Head of caudate nucleus (tissue), 42 donors: ENCODE data around the gene CCDC159.
"Not testable (repeated sequence)": the region's sequence is repeated elsewhere in the genome, so short reads cannot be mapped to it uniquely, and the experiment has no call there.

Source experiments
- DNase-seq, 42 donors: peaks; one replicate each; pipeline versions ENCODE4 v3.0.0 to v3.0.0-alpha.2; 2020 to 2021; ENCODE audit warnings: mixed read lengths in 7 of 42
- intact Hi-C: fragments of 100-400 bp; cut with DNase I; formaldehyde crosslinking; loops from one replicate; pipeline ENCODE4 v1.15.0; 2022

CCDC159 gene, protein sequence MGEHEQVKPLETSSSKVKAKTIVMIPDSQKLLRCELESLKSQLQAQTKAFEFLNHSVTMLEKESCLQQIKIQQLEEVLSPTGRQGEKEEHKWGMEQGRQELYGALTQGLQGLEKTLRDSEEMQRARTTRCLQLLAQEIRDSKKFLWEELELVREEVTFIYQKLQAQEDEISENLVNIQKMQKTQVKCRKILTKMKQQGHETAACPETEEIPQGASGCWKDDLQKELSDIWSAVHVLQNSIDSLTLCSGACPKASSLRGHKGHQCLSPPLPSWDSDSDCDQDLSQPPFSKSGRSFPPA

DNA sequence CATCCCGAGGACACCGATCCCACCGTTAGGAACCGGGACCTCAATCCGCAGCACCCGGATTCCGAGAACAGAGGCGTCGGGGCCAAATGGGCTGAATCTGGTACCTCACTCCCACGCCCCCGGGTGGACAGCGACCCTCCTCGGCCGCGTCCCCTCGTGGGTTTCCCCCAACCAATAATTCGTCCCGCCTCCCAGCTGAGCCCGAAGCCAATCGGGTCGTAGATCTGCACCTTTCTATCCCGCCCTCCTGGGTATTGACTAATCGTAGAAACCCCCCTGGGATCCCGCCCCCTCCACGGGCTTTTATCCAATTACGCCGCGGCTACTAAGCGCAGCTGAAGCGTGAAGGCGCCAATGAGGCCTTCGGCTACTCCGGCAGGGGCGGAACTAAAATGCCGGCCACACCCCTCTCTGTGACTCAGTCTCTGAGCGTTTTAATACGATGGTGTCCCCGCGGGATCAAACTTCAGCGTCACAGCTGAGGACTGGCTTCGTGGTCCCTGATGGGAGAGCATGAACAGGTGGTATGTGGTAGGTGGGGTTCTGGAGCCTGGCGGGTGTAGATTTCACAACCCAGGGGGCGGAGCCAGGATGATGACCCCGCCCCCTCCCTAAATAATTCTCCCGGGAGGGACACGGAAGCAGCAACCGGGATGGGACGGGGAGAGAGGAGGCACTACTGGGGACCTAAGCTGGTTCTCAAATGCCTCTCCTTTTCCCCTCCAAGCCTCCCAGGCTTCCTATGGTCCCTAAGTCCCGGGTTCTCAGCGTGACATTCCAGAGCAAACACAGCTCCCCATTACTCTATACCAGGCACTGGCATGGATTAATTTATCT, at the start of gene CCDC159, which contains the start of gene TMEM205:
TSS of gene CCDC159 (plus strand) at position 416 of the 837 bp plus-strand sequence. CDS start at position 504, 88 bp downstream.
TSS of gene TMEM205 (minus strand) at position 165 of the 837 bp plus-strand sequence. CDS start 649 bp downstream, outside the sequence.
- intact Hi-C loops, result loop anchor here (10.0 kb wide), 1 partner anchor 52 kb away; the partner anchor contains the start of gene TSPAN16
- DNase-seq, result peak; percentile 97 to 100 (median 99)

DNA sequence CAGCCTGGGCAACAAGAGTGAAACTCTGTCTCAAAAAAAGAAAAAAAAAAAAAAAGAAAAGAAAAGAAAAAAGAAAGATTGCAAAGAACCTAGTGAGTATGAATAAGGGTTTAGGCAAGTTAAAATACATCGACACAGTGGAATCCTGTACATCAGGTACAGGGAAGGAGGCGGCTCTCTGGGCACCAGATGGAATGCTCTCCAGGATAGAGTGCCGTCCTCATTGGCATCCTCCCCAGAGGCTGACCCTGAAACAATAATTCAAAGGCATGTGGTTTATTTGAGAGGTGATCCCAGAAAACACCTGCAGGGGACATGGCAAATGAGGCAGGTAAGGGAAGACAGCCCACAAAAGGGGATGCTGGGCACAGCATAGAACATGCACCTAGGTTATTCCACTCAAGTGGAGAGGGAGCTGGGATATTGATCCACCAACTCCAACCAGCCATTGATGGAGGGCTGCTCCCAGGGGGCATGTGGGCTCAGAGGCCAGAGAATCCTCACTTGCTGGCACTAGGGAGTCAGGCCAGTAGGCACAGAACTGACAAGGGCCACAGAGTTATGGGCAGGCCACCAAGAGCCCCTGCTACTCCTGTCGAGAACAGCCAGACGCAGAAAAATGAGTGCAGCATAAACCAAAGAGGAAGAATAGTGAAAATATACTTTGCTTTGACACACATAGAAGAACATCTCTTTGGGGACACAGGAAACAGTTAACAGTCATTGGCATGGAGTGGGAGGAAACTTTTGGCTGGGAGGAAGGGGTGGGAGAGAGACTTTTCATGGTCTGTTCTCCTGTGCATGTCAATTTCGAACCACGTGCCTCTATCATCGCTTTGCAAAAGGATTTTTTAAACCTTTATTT, 46.1 kb upstream of the CCDC159 start:
- peak in 6 of 42 donors; percentile 22 to 71 (median 33) for DNase-seq
- intact Hi-C loops, result loop anchor here (10.0 kb wide), 2 partner anchors 45 to 185 kb away; partner anchors contain the start of genes CCDC159, ELAVL3 and TMEM205

DNA sequence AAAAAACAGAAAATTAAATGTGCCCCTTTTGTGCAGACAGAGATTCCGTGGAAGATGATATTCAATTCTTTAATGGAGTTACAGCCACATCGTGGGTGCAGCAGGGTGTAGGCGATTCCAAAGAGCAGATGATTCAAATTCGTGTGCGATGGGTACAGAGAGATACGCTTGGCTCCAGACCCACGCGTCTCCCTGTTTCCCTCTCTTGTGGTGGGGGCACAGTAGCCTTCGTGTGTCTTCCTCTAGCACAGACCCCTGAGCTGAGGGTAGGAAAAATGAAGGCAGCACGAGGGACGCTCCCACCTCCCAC, 45.6 kb upstream of the CCDC159 start:
- peak in 39 of 42 donors; percentile 20 to 82 (median 55) for DNase-seq
- intact Hi-C loops, result no loop called here

DNA sequence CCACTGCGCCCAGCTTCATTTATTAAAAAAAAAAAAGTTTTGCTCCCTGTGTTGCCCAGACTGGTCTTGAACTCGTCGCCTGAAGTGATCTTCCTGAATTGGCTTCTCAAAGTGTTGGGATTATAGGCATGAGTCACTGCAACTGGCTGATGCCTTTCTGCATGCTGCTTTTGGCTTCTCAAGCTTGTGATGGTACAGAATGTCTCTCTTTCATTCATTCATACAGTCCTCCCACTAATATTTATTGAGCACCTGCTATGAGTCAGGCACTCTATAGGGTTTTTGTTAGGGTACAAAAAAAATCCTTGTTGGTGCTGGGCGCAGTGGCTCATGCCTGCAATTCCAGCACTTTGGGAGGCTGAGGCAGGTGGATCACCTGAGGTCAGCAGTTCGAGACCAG, 41.4 kb upstream of the CCDC159 start:
- intact Hi-C loops, result no loop called here
- DNase-seq, result peak in 11 of 42 donors; percentile 21 to 66 (median 38)

DNA sequence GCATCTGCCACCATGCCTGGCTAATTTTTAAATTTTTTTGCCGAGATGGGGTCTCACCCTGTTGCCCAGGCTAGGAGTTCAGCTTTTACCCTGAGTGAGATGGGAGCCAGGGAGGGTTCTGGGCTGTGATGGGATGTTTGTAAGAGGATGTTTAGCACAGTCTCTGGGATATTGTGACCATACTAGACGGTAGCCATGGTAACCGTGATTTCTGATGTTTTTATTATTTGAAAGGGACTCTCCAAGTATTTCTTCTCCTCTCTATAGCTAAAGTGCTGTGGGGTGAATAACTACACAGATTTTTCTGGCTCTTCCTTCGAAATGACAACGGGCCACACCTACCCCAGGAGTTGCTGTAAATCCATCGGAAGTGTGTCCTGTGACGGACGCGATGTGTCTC, 40.0 kb upstream of the CCDC159 start:
- intact Hi-C loops, result no loop called here
- DNase-seq, result no peak

DNA sequence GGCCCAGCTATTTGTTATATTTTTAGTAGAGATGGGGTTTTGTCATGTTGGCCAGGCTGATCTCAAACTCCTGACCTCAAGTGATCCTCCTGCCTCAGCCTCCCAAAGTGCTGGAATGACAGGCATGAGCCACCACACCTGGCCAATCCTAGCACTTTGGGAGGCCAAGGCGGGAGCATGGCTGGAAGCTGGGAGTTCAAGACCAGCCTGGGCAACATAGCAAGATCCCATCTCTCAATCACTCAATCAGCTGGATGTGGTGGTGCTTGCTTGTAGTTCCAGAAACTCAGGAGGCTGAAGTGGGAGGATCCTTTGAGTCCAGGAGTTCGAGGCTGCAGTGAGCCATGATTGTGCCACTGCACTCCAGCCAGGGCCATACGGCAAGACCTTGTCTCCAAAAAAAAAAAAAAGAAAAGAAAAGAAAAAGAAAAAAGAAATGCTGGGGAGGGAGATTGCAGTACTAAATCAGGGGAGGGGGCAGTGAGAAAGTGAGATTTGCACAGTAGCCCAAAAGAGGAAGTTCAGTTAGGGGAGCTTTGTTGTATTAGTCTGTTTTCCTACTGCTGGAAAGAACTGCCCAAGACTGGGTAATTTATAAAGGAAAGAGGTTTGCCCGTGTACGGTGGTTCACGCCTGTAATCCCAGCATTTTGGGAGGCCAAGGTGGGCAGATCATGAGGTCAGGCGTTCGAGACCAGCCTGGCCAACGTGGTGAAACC, 25.9 kb upstream of the CCDC159 start:
- DNase-seq, intact Hi-C loops: not testable (repeated sequence)

DNA sequence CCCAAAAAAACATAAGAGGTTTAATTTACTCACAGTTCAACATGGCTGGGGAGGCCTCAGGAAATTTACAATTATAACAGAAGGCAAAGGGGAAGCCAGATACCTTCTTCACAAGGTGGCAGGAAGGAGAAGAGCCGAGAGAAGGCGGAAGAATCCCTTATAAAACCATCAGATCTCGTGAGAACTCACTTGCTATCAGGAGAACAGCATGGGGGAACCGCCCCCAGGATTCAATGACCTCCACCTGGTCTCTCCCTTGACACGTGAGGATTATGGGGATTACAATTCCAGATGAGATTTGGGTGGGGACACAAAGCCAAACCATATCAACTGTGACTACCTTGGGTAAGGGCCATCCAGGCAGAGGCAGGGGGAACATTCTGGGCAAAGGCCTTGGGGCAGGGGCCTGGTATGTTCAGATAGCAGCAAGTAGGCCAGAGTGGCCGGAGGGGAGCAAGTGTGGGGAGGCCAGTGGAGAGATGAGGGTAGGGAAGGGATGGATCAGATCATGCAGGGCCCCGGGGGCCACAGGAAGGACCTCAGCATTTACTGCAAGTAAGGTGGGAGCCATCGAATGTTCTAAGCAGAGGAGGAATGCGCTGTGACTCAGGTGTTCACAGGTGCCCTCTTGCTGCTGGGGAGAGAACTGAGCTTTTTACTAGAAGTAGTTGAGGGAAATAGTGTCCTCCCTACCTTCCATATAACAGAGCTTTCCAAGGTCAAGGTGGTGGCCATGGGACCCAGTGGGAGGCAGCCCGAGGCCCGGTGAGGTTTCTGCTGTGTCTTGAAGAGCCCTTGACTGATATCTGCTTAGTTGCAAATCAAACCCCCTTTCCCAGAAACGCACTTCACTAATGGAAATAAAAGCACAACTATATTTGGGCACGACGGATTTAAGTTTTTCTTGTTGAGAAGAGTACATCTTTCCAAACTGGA, 24.9 kb upstream of the CCDC159 start:
- intact Hi-C loops, result no loop called here
- DNase-seq, result no peak

DNA sequence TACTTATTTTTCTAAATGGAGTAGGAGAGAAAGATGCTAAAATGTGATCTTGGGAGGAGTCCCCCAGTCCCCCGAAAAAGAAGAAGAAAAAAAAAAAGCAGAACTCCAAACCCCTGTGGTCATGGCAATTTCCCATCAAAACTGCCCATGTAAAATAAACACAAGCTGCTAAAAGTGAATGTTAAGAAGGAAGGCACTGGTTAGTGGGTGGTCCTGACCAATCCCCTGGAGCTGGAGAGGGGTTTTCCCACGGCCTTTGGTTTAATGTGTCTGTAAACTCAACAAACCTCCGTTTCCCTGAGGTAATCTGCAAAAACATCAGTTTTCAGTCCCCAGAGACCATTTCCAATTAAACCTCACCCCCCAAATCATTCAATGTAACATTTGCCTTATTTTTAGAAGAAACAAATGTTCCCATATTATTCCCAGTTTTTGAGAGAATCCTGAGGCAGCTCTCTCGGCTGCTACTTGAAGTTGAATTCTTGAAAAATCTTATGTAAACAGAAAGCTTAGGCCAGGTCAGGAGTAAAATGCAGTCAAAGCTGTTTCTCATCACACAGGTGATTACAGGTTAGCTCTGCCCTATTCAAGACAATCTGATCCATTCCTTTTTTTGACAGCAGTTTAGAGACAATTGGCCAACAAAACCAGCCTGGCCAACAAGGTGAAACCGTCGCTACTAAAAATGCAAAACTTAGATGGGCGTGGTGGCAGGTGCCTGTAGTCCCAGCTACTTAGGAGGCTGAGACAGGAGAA, 23.9 kb upstream of the CCDC159 start:
- intact Hi-C loops, result no loop called here
- DNase-seq, result no peak

DNA sequence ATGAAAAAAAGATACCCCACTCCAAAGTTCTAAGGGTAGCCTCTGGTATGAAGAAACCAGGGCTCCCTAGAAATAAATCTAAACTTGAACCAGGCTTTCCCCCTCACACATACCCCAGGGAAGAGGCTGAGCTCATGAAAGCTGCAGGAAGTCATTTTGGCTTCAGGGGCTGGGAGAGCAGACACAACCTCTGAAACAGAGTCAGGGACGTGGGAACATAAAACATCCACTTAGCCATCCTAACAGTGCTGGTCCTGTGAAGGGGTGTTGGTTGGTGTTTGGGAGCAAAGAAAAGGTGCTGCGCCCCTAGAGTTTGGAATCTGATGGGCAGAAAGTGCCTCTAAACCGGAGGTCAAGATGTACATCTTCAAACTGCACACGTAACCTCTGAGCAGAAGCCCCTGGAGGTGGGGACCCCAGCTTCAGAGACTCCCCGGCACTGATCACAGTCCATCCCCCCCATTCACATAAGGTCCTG, 22.7 kb upstream of the CCDC159 start:
- intact Hi-C loops, result no loop called here
- DNase-seq, result no peak

DNA sequence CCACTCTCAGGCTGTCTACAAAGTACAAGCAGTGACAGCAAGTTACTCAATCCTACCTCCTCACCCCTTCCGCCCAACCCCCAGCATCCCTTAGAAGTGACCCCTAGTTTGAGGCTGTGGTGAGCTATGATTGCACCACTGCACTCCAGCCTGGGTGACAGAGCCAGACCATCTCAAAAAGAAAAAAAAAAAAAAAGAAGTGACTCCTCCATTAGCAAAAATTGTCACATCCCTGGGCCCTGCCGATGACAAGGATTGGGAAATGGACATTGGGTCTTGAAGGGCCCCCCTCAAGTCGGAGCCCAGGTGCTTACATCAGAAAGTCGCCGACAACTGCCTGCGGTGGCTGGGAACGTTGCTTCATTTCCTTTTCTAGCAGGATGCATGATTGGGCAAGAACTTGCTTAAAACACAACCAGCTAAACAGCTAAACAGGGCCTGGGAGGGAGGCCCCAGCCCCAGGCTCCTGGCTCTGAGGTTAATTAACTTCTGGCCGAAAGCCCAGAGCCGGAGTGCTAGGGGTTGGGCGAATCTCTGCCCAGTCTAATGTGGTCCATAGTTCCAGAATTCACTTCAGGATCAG, 22.1 kb upstream of the CCDC159 start:
- DNase-seq, result peak; percentile 22 to 85 (median 60)
- intact Hi-C loops, result no loop called here

DNA sequence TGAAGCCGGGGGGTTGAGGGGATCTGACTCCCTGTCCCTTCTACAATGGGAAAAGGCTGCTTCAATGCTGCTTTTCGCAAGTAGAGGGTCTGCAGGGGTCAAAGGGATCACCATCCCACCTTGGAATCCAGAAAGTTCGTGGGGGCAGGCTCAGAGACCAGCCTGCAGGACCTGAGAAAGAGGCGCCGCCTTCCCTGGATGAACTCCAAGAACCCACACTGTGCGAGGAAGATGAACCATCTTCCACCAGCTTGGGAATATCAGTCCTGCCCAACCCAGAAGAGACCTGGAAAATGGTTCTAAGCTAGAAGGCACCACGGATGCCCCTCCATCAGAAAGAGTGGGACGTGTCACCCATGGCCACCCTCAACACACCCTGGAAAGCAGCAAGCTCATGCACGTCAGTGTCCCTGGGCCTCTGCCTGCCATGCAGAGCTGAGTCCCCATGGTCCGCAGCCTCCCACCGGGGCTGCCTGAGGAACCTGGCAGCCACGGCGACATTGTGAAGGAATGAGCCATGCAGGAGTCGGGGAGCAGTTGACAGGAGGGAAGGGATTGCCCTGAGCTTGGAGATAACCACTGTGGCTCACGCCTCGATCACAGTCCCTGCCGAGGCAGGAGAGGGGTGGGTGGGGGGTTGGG, 21.4 kb upstream of the CCDC159 start:
- intact Hi-C loops, result no loop called here
- no peak for DNase-seq

DNA sequence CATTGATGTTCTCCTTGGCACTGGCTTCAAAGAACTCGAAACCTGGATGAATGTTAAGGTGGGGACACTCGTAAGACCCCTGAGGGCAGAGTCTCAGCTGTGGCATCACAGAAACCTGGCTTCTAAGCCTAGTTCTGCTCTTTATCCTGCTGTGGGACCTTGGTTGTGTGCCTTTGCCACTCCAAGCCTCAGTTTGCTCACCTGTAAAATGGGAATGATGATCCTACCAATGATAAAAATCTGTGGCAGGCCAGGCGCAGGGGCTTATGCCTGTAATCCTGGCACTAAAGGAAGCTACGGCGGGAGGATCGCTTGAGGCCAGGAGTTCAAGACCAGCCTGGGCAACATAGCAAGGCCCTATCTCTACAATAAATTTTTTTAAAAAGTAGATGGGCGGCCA, 20.8 kb upstream of the CCDC159 start:
- no peak for DNase-seq
- intact Hi-C loops, result no loop called here

DNA sequence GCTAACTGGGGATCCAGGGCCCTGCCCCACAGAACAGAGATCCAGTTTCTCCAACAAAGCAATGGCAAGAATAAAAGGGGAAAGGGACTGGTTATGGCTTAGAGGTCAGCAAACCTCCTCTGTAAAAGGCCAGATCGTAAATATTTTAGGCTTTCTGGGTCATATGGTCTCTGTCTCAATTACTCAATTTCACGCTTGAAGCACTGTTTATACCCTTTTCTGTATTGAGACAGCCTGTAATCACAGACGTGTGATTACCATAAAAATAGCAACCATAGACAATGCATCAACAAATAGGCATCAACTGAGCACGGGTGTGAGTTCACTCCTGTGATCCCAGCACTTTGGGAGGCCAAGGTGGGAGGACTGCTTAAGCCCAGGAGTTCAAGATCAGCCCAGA, 16.2 kb upstream of the CCDC159 start:
- intact Hi-C loops, result no loop called here
- no peak for DNase-seq

DNA sequence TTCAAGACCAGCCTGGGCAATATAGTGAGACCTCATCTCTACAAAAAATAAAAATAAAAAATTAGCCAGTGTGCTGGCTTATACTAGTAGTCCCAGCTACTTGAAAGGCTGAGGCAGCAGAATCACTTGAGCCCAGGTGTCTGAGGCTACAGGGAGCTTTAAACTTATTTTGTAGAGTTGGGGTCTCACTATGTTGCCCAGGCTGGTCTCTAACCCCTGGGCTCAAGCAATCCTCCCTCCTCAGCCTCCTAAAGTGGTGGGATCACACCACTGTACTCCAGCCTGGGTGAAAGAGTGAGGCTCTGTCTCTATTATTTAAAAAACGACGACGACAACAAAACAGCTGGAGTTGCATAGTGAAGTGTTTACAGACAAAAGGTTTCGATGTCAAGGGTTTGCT, 14.8 kb upstream of the CCDC159 start:
- no peak for DNase-seq
- intact Hi-C loops, result no loop called here

DNA sequence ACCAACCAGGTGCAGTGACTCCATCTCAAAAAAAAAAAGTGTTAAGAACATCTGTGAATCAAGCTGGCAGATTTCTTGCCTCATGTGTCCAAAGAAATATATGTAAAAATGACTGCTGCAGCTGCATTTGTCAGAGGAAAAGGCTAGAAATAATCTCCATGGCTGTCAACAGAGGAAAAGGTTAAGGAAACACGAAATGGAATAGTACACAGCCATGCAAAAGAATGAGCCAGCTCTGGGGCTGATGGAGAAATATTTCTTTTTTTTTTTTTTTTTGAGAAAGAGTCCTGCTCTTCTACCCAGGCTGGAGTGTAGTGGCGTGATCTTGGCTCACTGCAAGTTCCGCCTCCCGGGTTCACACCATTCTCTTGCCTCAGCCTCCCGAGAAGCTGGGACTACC, 13.5 kb upstream of the CCDC159 start:
- intact Hi-C loops, result no loop called here

DNA sequence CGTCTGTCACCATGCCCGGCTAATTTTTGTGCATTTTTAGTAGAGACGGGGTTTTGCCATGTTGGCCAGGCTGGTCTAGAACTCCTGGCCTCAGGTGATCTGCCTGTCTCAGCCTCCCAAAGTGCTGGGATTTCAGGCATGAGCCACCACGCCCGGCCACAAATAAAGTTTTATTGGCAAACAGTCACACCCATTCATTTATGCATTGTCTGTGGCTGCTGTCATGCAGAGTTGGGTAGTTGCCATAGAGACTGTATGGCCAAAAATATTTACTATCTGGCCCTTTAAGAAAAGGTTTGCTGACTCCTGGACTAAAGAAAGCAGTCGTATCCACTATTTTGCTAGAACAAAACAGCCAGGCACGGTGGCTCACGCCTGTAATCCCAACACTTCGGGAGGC, 12.5 kb upstream of the CCDC159 start:
- DNase-seq, intact Hi-C loops: not testable (repeated sequence)

More for the DNA sequence above, 13.5 kb upstream of the CCDC159 start:
- DNase-seq, result no peak
